ENCODE results near the gene TSEN34.

The TSEN34 gene

GRCh38 chr19:54173359-54173699 is 17.8 kb upstream of the TSEN34 start:
- H3K27ac ChIP-seq (ENCODE audit: extremely low read depth, low read depth, low read length): no peak overlapping the region
- ChIA-PET POLR2A (interaction anchor here (1.8 to 10.2 kb wide), 5 partner anchors 11 to 36 kb away, joined by 5 to 90 read pairs (median 17); partner anchors contain the start of genes CNOT3, LENG1, MBOAT7 and RPS9), CTCF (interaction anchor here (0.5 to 1.5 kb wide), 9 partner anchors 12 to 217 kb away, joined by 3 to 7 read pairs (median 4); partner anchors contain the start of gene LILRA4)
- no peaks in the 10 kb centered on the region for H3K4me1 ChIP-seq (ENCODE audit: control insufficient read depth, insufficient read depth, low read length)
- peaks cover 10 to 11% of the 10 kb centered on the region in 2 experiments; a peak in 2 of 3 replicates for H3K36me3 ChIP-seq (ENCODE audit: control insufficient read depth in 2 of 2, insufficient read depth in 1 of 2, low read length in 2 of 2)
- no peak overlapping the region for H3K4me3 ChIP-seq (ENCODE audit: low read depth, low read length)
- no peaks in the 10 kb centered on the region for H3K9me3 ChIP-seq (ENCODE audit: control insufficient read depth, insufficient read depth, low read depth, low read length)
- TF ChIP-seq ZNF555 (tag by site-specific recombination; conservative IDR thresholded peaks at IDR 0.05): no peak
- TF ChIP-seq ZNF660 (tag by site-specific recombination; IDR thresholded peaks at IDR 0.05): no peak
- no peak for TF ChIP-seq ZBTB44 (tag by site-specific recombination; IDR thresholded peaks at IDR 0.05)
- no peak for TF ChIP-seq ZSCAN5A (tag by site-specific recombination; IDR thresholded peaks at IDR 0.05)
- TF ChIP-seq FEZF1 (tag by site-specific recombination; IDR thresholded peaks at IDR 0.05): no peak
- TF ChIP-seq ZNF366 (tag by site-specific recombination; conservative IDR thresholded peaks at IDR 0.05): no peak
- no peak for TF ChIP-seq ZNF701 (tag by site-specific recombination; IDR thresholded peaks at IDR 0.05)
- no peak for TF ChIP-seq REST (tag by site-specific recombination; IDR thresholded peaks at IDR 0.05)
- no peak for TF ChIP-seq ZNF513 (tag by site-specific recombination; IDR thresholded peaks at IDR 0.05)
- TF ChIP-seq ATF2 (tag by site-specific recombination; IDR thresholded peaks at IDR 0.05; ENCODE audit: low read depth): no peak
- no peak for TF ChIP-seq ZNF221 (tag by site-specific recombination; IDR thresholded peaks at IDR 0.05; ENCODE audit: borderline replicate concordance)

GRCh38 chr19:54173951-54174834 is 16.9 kb upstream of the TSEN34 start:
- Histone ChIP-seq H3K36me3 (ENCODE audit: control insufficient read depth in 2 of 2, insufficient read depth in 1 of 2, low read length in 2 of 2) (peaks cover 11 to 18% of the 10 kb centered on the region in 2 experiments; a peak in 2 of 3 replicates), H3K4me1 (ENCODE audit: control insufficient read depth, insufficient read depth, low read length) (no peaks in the 10 kb centered on the region), H3K9me3 (ENCODE audit: control insufficient read depth, insufficient read depth, low read depth, low read length) (no peaks in the 10 kb centered on the region), H3K27ac (ENCODE audit: extremely low read depth, low read depth, low read length) (no peak overlapping the region), H3K4me3 (ENCODE audit: low read depth, low read length) (no peak overlapping the region)
- POLR2A ChIA-PET: interaction anchor here (1.8 to 10.2 kb wide), 5 partner anchors 10 to 37 kb away, joined by 5 to 90 read pairs (median 17); partner anchors contain the start of genes CNOT3, LENG1, MBOAT7 and RPS9
- CTCF ChIA-PET: interaction anchor here (0.5 to 1.5 kb wide), 6 partner anchors 13 to 165 kb away, joined by 3 to 7 read pairs (median 4); partner anchors contain the start of gene LILRA4
- no peak for TF ChIP-seq ZNF433 (tag by site-specific recombination; IDR thresholded peaks at IDR 0.05; ENCODE audit: low read depth)
- TF ChIP-seq ZNF341 (tag by site-specific recombination; IDR thresholded peaks at IDR 0.05; ENCODE audit: low read depth): no peak
- TF ChIP-seq MZF1 (tag by site-specific recombination; IDR thresholded peaks at IDR 0.05; ENCODE audit: borderline replicate concordance): no peak
- TF ChIP-seq ZNF747 (tag by site-specific recombination; IDR thresholded peaks at IDR 0.05): no peak
- TF ChIP-seq YY2 (tag by site-specific recombination; IDR thresholded peaks at IDR 0.05): no peak
- no peak for TF ChIP-seq ZNF184 (tag by site-specific recombination; IDR thresholded peaks at IDR 0.05)
- no peak for TF ChIP-seq REPIN1 (tag by site-specific recombination; IDR thresholded peaks at IDR 0.05; ENCODE audit: low read depth)
- no peak for TF ChIP-seq ZNF174 (tag by site-specific recombination; IDR thresholded peaks at IDR 0.05)
- TF ChIP-seq ZFP41 (tag by site-specific recombination; IDR thresholded peaks at IDR 0.05; ENCODE audit: borderline replicate concordance): no peak

All from HEK293 (cell line).